WTC11 (cell line): ENCODE measurements around the gene ZNF776.

Experiments used
- JUN ChIP-seq: sonication (generic); formaldehyde crosslinking; IDR thresholded peaks from 2 replicates; pipeline ENCODE4 v1.8.0; 2023; ENCODE audit warnings: mild to moderate bottlenecking, missing genetic modification reagents
- NFE2L1 ChIP-seq: sonication (generic); formaldehyde crosslinking; IDR thresholded peaks from 2 replicates; pipeline ENCODE4 v1.8.1; 2023; ENCODE audit warnings: missing genetic modification reagents
- NFYB ChIP-seq: sonication (generic); formaldehyde crosslinking; conservative IDR thresholded peaks from 2 replicates; pipeline ENCODE4 v1.8.0; 2022; ENCODE audit warnings: low read depth, missing genetic modification reagents
- NR1H2 ChIP-seq: sonication (generic); formaldehyde crosslinking; IDR thresholded peaks from 2 replicates; pipeline ENCODE4 v1.9.0; 2021; ENCODE audit warnings: mild to moderate bottlenecking, moderate library complexity, missing genetic modification reagents
- NR2C2 ChIP-seq: sonication (generic); formaldehyde crosslinking; IDR thresholded peaks from 2 replicates; pipeline ENCODE4 v1.8.0; 2022; ENCODE audit warnings: mild to moderate bottlenecking, missing genetic modification reagents
- SP1 ChIP-seq: sonication (generic); formaldehyde crosslinking; conservative IDR thresholded peaks from 2 replicates; pipeline ENCODE4 v1.8.1; 2022; ENCODE audit warnings: missing genetic modification reagents
- TEAD1 ChIP-seq: sonication (generic); formaldehyde crosslinking; IDR thresholded peaks from 2 replicates; pipeline ENCODE4 v1.8.0; 2022; ENCODE audit warnings: mild to moderate bottlenecking, missing genetic modification reagents
- ZNF232 ChIP-seq: sonication (generic); formaldehyde crosslinking; IDR thresholded peaks from 2 replicates; pipeline ENCODE4 v1.8.0; 2022; ENCODE audit warnings: mild to moderate bottlenecking, missing genetic modification reagents
- TF ChIP-seq, protein P1 (sequence below): sonication (generic); formaldehyde crosslinking; IDR thresholded peaks from 2 replicates; pipeline ENCODE4 v1.8.1; 2022; ENCODE audit warnings: missing genetic modification reagents, borderline replicate concordance
- TF ChIP-seq, protein P2 (sequence below): sonication (generic); formaldehyde crosslinking; IDR thresholded peaks from 2 replicates; pipeline ENCODE4 v1.8.1; 2023; ENCODE audit warnings: mild to moderate bottlenecking, missing genetic modification reagents, moderate library complexity

DNA sequence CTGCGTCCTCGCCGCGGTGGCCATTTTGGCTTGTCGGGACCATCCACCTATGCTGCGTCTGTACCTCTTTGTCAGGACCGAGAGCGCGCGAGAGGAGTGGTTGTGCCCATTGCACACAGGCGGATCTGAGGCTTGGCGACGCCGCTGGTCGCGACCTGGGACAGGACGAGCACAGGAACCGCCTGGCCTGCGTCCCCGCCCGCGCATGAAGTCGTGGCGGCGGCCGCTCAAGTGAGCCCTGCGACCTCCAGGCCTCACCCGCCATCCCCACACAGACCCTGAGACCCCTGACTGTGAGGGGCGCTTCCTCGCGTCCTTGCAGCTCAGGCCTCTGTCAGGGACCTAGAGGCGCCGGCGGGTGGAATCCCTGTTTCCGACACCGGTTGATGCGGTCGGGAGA, 39.7 kb downstream of the ZNF776 start:
- no peak for TF ChIP-seq ZNF232
- TF ChIP-seq NFYB (CRISPR knock-in tag): no peak
- TF ChIP-seq NR2C2: no peak
- no peak for TF ChIP-seq NFE2L1 (CRISPR knock-in tag)
- no peak for TF ChIP-seq JUN (CRISPR knock-in tag)
- TF ChIP-seq, protein P1, sequence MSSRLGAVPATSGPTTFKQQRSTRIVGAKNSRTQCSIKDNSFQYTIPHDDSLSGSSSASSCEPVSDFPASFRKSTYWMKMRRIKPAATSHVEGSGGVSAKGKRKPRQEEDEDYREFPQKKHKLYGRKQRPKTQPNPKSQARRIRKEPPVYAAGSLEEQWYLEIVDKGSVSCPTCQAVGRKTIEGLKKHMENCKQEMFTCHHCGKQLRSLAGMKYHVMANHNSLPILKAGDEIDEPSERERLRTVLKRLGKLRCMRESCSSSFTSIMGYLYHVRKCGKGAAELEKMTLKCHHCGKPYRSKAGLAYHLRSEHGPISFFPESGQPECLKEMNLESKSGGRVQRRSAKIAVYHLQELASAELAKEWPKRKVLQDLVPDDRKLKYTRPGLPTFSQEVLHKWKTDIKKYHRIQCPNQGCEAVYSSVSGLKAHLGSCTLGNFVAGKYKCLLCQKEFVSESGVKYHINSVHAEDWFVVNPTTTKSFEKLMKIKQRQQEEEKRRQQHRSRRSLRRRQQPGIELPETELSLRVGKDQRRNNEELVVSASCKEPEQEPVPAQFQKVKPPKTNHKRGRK: no peak
- TF ChIP-seq SP1 (CRISPR knock-in tag): no peak
- TF ChIP-seq NR1H2 (CRISPR knock-in tag): no peak
- no peak for TF ChIP-seq TEAD1 (CRISPR knock-in tag)
- TF ChIP-seq, protein P2, sequence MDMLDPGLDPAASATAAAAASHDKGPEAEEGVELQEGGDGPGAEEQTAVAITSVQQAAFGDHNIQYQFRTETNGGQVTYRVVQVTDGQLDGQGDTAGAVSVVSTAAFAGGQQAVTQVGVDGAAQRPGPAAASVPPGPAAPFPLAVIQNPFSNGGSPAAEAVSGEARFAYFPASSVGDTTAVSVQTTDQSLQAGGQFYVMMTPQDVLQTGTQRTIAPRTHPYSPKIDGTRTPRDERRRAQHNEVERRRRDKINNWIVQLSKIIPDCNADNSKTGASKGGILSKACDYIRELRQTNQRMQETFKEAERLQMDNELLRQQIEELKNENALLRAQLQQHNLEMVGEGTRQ (CRISPR knock-in tag): no peak
